CD4-positive, alpha-beta T cell treated with Interferon alpha-2 for 1 hour (primary cell): ENCODE data around the gene DMXL2.
"Not testable (repeated sequence)": the region's sequence is repeated elsewhere in the genome, so short reads cannot be mapped to it uniquely, and the experiment has no call there.

Experiments
- DNase-seq, 2 donors: peaks; one replicate each; pipeline ENCODE4 v3.0.0-alpha.2; 2020 to 2022

DMXL2 gene

GRCh38 chr15:51483520-51483919 is 139.1 kb downstream of the DMXL2 start:
- no peak for DNase-seq

GRCh38 chr15:51475736-51476135 is 146.8 kb downstream of the DMXL2 start:
- no peak for DNase-seq

- no peak for DNase-seq
Measured at GRCh38 chr15:51470512-51470911, 152.1 kb downstream of the DMXL2 start.

GRCh38 chr15:51460796-51461195 is 161.8 kb downstream of the DMXL2 start:
- no peak for DNase-seq

GRCh38 chr15:51450001-51450400 is 172.6 kb downstream of the DMXL2 start:
- no peak for DNase-seq

GRCh38 chr15:51448622-51449399 is 173.8 kb downstream of the DMXL2 start:
- no peak for DNase-seq

GRCh38 chr15:51447855-51448621 is 174.5 kb downstream of the DMXL2 start:
- DNase-seq, result no peak

GRCh38 chr15:51446029-51446744 is 176.4 kb downstream of the DMXL2 start:
- DNase-seq, result not testable (repeated sequence)

GRCh38 chr15:51444807-51445206 is 177.8 kb downstream of the DMXL2 start:
- no peak for DNase-seq

- DNase-seq, result no peak
Measured at GRCh38 chr15:51444112-51444511, 178.5 kb downstream of the DMXL2 start.

- no peak for DNase-seq
Measured at GRCh38 chr15:51443282-51443914, 179.2 kb downstream of the DMXL2 start.

GRCh38 chr15:51438526-51438925 is 184.0 kb downstream of the DMXL2 start:
- DNase-seq, result no peak

- no peak for DNase-seq
Measured at GRCh38 chr15:51425517-51426040, 197.0 kb downstream of the DMXL2 start.

- DNase-seq, result no peak
Measured at GRCh38 chr15:51424780-51425179, 197.8 kb downstream of the DMXL2 start.

GRCh38 chr15:51423040-51423439 is 199.5 kb downstream of the DMXL2 start:
- not testable (repeated sequence) for DNase-seq

GRCh38 chr15:51416129-51416528 is 206.4 kb downstream of the DMXL2 start:
- DNase-seq, result no peak

GRCh38 chr15:51414256-51414860 is 208.2 kb downstream of the DMXL2 start:
- no peak for DNase-seq

- no peak for DNase-seq
Measured at GRCh38 chr15:51405693-51406523, 216.7 kb downstream of the DMXL2 start.

- DNase-seq, result no peak
Measured at GRCh38 chr15:51403946-51404695, 218.4 kb downstream of the DMXL2 start.

- DNase-seq, result no peak
Measured at GRCh38 chr15:51403072-51403878, 219.3 kb downstream of the DMXL2 start.
